ENCODE data around the gene APOA1. TPM values are rescaled to one million over a fixed set of nuclear protein-coding genes. Genes with fewer than 3 reads are reported as not detected.

Gene APOA1
- polyA plus RNA-seq, 1 donor (not counting 4 experiments of a cell fraction or from before 2014, with no cell fraction given): not detected

DNA sequence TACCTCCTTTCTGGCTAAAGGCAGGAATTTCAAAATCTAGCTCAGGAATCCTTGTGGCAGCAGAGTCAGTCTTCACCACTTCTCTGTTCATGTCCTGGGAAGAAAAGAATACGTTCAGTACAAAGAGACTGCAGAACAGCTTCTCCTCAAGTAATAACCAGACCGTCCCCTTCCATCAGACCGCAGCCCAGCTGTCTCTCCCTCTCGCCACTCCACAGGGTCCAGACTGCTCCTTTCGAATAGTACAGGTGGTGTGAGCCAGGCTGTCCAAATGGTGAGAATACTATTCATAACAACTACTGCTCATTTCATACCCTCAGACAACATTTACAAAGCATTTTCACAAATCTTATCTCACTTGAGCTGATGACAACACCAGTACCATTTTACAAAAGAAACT, 50.5 kb downstream of the APOA1 start:
- H3K27ac ChIP-seq (ENCODE audit: control insufficient read depth, insufficient read depth, low read length): peak overlapping the region; percentile 74
- H2AFZ ChIP-seq (ENCODE audit: control insufficient read depth, low read length): no peak overlapping the region
- dilution Hi-C loops (cut with MboI; ENCODE audit: extremely low pct_ligation_motif_present, low sequenced_read_pairs): no loop called here
- peaks cover 18% of the 10 kb centered on the region for H3K4me1 ChIP-seq (ENCODE audit: control insufficient read depth, extremely low read depth, insufficient read depth, low read length)
- peak overlapping the region; percentile 91 for H3K4me2 ChIP-seq (ENCODE audit: control insufficient read depth, extremely low read depth, insufficient read depth, low read depth, low read length)
- peak overlapping the region; percentile 84 for H3K9ac ChIP-seq (ENCODE audit: control insufficient read depth, extremely low read depth, insufficient read depth, low read length)
- DNase-seq (ENCODE audit: low read depth, low spot score) (no peak), FAIRE-seq (no peak)
- H3K36me3 ChIP-seq (ENCODE audit: control insufficient read depth in 2 of 2, extremely low read depth in 1 of 2, insufficient read depth in 2 of 2, low read length in 2 of 2): peaks cover 30 to 43% of the 10 kb centered on the region in 2 experiments
- H4K20me1 ChIP-seq (ENCODE audit: control insufficient read depth, extremely low read depth, insufficient read depth, low read length): no peaks in the 10 kb centered on the region
- H3K27me3 ChIP-seq (ENCODE audit: control insufficient read depth, extremely low read depth, insufficient read depth, low read length): no peaks in the 10 kb centered on the region
- H3K9me1 ChIP-seq (ENCODE audit: control insufficient read depth, extremely low read depth, insufficient read depth, low read length): no peaks in the 10 kb centered on the region
- H3K9me3 ChIP-seq (ENCODE audit: control insufficient read depth, low read depth, low read length): no peaks in the 10 kb centered on the region
- TF ChIP-seq, protein P1, sequence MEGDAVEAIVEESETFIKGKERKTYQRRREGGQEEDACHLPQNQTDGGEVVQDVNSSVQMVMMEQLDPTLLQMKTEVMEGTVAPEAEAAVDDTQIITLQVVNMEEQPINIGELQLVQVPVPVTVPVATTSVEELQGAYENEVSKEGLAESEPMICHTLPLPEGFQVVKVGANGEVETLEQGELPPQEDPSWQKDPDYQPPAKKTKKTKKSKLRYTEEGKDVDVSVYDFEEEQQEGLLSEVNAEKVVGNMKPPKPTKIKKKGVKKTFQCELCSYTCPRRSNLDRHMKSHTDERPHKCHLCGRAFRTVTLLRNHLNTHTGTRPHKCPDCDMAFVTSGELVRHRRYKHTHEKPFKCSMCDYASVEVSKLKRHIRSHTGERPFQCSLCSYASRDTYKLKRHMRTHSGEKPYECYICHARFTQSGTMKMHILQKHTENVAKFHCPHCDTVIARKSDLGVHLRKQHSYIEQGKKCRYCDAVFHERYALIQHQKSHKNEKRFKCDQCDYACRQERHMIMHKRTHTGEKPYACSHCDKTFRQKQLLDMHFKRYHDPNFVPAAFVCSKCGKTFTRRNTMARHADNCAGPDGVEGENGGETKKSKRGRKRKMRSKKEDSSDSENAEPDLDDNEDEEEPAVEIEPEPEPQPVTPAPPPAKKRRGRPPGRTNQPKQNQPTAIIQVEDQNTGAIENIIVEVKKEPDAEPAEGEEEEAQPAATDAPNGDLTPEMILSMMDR (optimal IDR thresholded peaks at IDR 0.05 in 1 of 3, IDR thresholded peaks at IDR 0.05 in 1 of 3, conservative IDR thresholded peaks at IDR 0.05 in 1 of 3; ENCODE audit: extremely low read depth in 1 of 3, insufficient read depth in 2 of 3, low read length in 3 of 3): no peak
- TF ChIP-seq EZH2 (IDR thresholded peaks at IDR 0.05; ENCODE audit: low read length): no peak
- peaks cover 17% of the 10 kb centered on the region for H3K79me2 ChIP-seq (ENCODE audit: control insufficient read depth, insufficient read depth, low read length)
- peak overlapping the region; percentile 88 to 90 (median 89) for H3K4me3 ChIP-seq (ENCODE audit: control insufficient read depth in 2 of 3, extremely low read depth in 1 of 3, insufficient read depth in 2 of 3, low read depth in 1 of 3, low read length in 3 of 3)

DNA sequence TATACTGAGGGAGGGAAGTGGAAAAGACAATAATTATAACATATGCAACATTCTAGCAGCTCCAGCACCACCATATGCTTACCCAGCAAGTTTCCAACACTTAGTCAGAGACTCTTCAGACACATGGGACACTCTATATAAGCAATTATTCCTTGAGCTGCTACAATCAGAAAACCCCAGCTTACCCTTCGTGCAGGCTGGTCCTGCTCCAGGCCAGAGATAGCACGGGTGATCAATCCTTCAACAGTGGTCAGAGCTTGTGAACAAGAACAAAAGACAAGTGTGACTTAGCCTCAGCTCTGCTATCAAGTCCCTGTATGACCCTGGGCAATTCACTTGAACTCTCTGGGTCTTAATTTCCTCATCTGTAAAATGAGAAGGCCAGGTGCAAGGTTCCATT, 51.1 kb downstream of the APOA1 start:
- Histone ChIP-seq H3K27me3 (ENCODE audit: control insufficient read depth, extremely low read depth, insufficient read depth, low read length) (no peaks in the 10 kb centered on the region), H3K36me3 (ENCODE audit: control insufficient read depth in 2 of 2, extremely low read depth in 1 of 2, insufficient read depth in 2 of 2, low read length in 2 of 2) (peaks cover 31 to 47% of the 10 kb centered on the region in 2 experiments), H3K4me2 (ENCODE audit: control insufficient read depth, extremely low read depth, insufficient read depth, low read depth, low read length) (peak overlapping the region; percentile 91), H3K9ac (ENCODE audit: control insufficient read depth, extremely low read depth, insufficient read depth, low read length) (no peak overlapping the region), H3K4me3 (ENCODE audit: control insufficient read depth in 2 of 3, extremely low read depth in 1 of 3, insufficient read depth in 2 of 3, low read depth in 1 of 3, low read length in 3 of 3) (no peak overlapping the region), H4K20me1 (ENCODE audit: control insufficient read depth, extremely low read depth, insufficient read depth, low read length) (no peaks in the 10 kb centered on the region), H3K9me1 (ENCODE audit: control insufficient read depth, extremely low read depth, insufficient read depth, low read length) (no peaks in the 10 kb centered on the region), H3K4me1 (ENCODE audit: control insufficient read depth, extremely low read depth, insufficient read depth, low read length) (peaks cover 18% of the 10 kb centered on the region), H3K9me3 (ENCODE audit: control insufficient read depth, low read depth, low read length) (no peaks in the 10 kb centered on the region), H2AFZ (ENCODE audit: control insufficient read depth, low read length) (no peak overlapping the region), H3K27ac (ENCODE audit: control insufficient read depth, insufficient read depth, low read length) (no peak overlapping the region), H3K79me2 (ENCODE audit: control insufficient read depth, insufficient read depth, low read length) (peaks cover 17% of the 10 kb centered on the region)
- dilution Hi-C loops (cut with MboI; ENCODE audit: extremely low pct_ligation_motif_present, low sequenced_read_pairs): no loop called here
- TF ChIP-seq, protein P1 (optimal IDR thresholded peaks at IDR 0.05 in 1 of 3, IDR thresholded peaks at IDR 0.05 in 1 of 3, conservative IDR thresholded peaks at IDR 0.05 in 1 of 3; ENCODE audit: extremely low read depth in 1 of 3, insufficient read depth in 2 of 3, low read length in 3 of 3): no peak
- no peak for TF ChIP-seq EZH2 (IDR thresholded peaks at IDR 0.05; ENCODE audit: low read length)
- DNase-seq (ENCODE audit: low read depth, low spot score) (no peak), FAIRE-seq (no peak)

Other genes with a start within 250 kb of the APOA1 start
- 9.1 to 13.3 TPM (median 12.6 TPM) in 3 replicates for gene BUD13, start 64.6 kb downstream of the APOA1 start, polyA plus RNA-seq
- gene ZPR1, start 49.6 kb downstream of the APOA1 start, polyA plus RNA-seq: 61.2 to 77.9 TPM (median 71.1 TPM) in 3 replicates
- gene APOA5, start 45.7 kb downstream of the APOA1 start, polyA plus RNA-seq: not detected in 3 replicates
- gene APOA4, start 14.3 kb downstream of the APOA1 start, polyA plus RNA-seq: not detected in 3 replicates
- not detected in 3 replicates for gene APOC3, start 7.7 kb downstream of the APOA1 start, polyA plus RNA-seq